NCI-H2107 (cell line): Measurements from ENCODE around the gene SANBR.

Source experiments
- DNase-seq: peaks from one replicate; lab custom pipeline; 2025; lab: John Stamatoyannopoulos, UW

The SANBR gene

GRCh38 chr2:61090386-61090921, 24.8 kb downstream of the SANBR start:
- no peak for DNase-seq

DNA sequence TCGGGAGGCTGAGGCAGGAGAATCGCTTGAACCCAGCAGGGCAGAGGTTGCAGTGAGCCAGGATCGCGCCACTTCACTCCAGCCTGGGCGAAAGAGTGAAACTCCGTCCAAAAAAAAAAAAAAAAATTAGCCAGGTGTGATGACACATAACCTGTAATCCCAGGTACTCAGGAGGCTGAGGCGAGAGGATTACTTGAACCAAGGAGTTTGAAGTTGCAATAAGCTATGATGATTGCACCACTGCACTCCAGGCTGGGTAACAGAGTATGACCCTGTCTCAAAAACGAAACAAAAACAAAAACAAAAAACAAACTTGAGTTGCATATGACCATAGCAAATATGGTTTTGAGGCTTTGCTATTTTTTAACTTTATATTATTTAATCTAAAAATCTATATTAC, 25.8 kb downstream of the SANBR start:
- no peak for DNase-seq

DNA sequence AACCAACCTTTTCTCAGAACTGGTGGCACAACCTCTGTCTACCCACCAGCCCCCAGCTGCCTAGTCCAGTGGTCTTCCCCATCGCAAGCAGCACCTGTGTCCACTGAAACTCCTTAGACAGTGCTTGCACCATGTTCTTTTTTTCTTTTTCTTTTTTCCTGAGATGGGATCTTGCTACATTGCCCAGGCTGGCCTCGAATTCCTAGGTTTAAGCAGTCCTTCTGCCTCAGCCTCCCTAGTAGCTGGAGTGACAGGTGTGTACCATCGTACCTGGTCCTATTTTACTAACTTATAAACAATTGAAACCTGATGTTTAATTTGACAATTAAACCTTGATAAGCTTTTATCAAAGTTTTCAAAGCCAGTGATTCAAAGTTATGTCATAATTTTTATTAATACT, 30.8 kb downstream of the SANBR start:
- DNase-seq: no peak

- DNase-seq: no peak
These were observed 35.1 kb downstream of the SANBR start for GRCh38 chr2:61100801-61101200.

GRCh38 chr2:61109291-61109690, 43.6 kb downstream of the SANBR start:
- peak; percentile 51 for DNase-seq

GRCh38 chr2:61111708-61112107, 46.0 kb downstream of the SANBR start:
- DNase-seq: no peak

DNA sequence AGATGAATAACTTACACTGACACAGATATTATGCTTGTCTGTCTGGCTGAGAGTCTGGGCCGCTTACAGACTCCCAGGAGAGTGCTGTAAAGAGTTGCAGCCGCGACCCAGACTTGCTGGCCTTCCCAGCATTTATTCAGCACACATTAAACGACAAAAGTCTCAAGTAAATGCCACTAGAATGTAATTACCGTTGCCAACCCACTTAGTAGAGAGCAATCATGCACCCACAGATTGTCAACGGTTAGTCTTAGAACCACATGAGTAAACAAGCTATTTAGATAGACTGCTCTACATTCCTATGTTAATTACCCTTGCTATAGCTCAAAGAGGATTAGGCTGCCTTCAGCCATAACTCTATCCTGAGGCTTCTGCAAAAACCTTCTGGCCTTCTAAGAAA, 48.5 kb downstream of the SANBR start:
- no peak for DNase-seq
